H1 (cell line): ENCODE results near the gene AIFM2. TPM values are rescaled to one million over a fixed set of nuclear protein-coding genes. Genes with fewer than 3 reads are reported as not detected.

ENCODE experiments used
- CTCF ChIA-PET: fragments of 300-600 bp; sonication (Branson Sonifier 250); formaldehyde crosslinking; loops from one replicate; lab custom pipeline; 2021; ENCODE audit not compliant: partially characterized antibody; lab: Charles Lee
- POLR2A ChIA-PET: fragments of 300-600 bp; sonication (Branson Sonifier 250); formaldehyde crosslinking; loops from one replicate; lab custom pipeline; 2021; ENCODE audit warnings: inconsistent platforms; ENCODE audit not compliant: partially characterized antibody; lab: Charles Lee
- DNase-seq, 2 experiments: peaks; one replicate each; pipeline versions ENCODE4 v3.0.0 to v3.0.0-alpha.2; 2010 to 2022; ENCODE audit warnings: low spot score in 2 of 2, low read depth in 1 of 2, mixed read lengths in 1 of 2
- FAIRE-seq: peaks from 2 replicates; lab custom pipeline; 2011; peaks lifted over from hg19 to GRCh38; lab: Jason Lieb, UNC
- H2AFZ ChIP-seq: 2 replicates; pipeline ENCODE4 v1.8.1; 2012; ENCODE audit warnings: low read length, inconsistent platforms
- H2AK5ac ChIP-seq: 2 replicates; pipeline ENCODE4 v1.6.1; 2013; ENCODE audit warnings: low read depth, low read length
- H2BK120ac ChIP-seq: replicated peaks from 2 replicates; pipeline ENCODE3; 2013; ENCODE audit warnings: low read depth, low read length, inconsistent platforms
- H2BK12ac ChIP-seq: 2 replicates; pipeline ENCODE4 v1.6.1; 2013; ENCODE audit warnings: low read depth, low read length
- H2BK15ac ChIP-seq: 2 replicates; pipeline ENCODE4 v1.6.1; 2013; ENCODE audit warnings: low read length
- H2BK20ac ChIP-seq: 2 replicates; pipeline ENCODE4 v1.6.1; 2013; ENCODE audit warnings: low read length
- H2BK5ac ChIP-seq: 2 replicates; pipeline ENCODE4 v1.6.1; 2013; ENCODE audit warnings: low read depth, low read length
- H3K14ac ChIP-seq: 2 replicates; pipeline ENCODE4 v1.6.1; 2013; ENCODE audit warnings: inconsistent platforms; ENCODE audit not compliant: insufficient read length
- H3K18ac ChIP-seq: 2 replicates; pipeline ENCODE4 v1.6.1; 2013; ENCODE audit warnings: low read length; ENCODE audit errors: extremely low read depth
- H3K23ac ChIP-seq: 2 replicates; pipeline ENCODE4 v1.6.1; 2013; ENCODE audit warnings: inconsistent platforms; ENCODE audit not compliant: insufficient read length
- H3K23me2 ChIP-seq: 2 replicates; pipeline ENCODE4 v1.6.1; 2013; ENCODE audit warnings: low read depth, low read length
- H3K27ac ChIP-seq: 2 replicates; pipeline ENCODE4 v1.6.1; 2011; ENCODE audit warnings: low read depth, low read length, inconsistent platforms
- H3K27me3 ChIP-seq, 4 experiments: replicated peaks in 1 of 4; 1 replicate in 1 of 4; 2 replicates in 3 of 4; pipeline versions ENCODE4 v1.6.1 to v1.8.1; 2011 to 2013; ENCODE audit warnings: low read length in 3 of 4, mild to moderate bottlenecking in 3 of 4, inconsistent platforms in 2 of 4, mixed read lengths in 2 of 4, moderate library complexity in 1 of 4; ENCODE audit not compliant: control insufficient read depth in 3 of 4, insufficient read depth in 3 of 4; ENCODE audit errors: extremely low read depth in 1 of 4
- H3K36me3 ChIP-seq, 4 experiments: 2 replicates each; pipeline versions ENCODE4 v1.6.1 to v1.8.1; 2011 to 2013; ENCODE audit warnings: mild to moderate bottlenecking in 4 of 4, low read length in 3 of 4, moderate library complexity in 2 of 4, control low read depth in 1 of 4, inconsistent platforms in 1 of 4; ENCODE audit not compliant: insufficient read depth in 4 of 4, control insufficient read depth in 2 of 4
- H3K4ac ChIP-seq: replicated peaks from 2 replicates; pipeline ENCODE3; 2013; ENCODE audit warnings: low read length, low read depth, mixed read lengths, inconsistent platforms; ENCODE audit not compliant: insufficient read length
- H3K4me1 ChIP-seq, 4 experiments: replicated peaks in 1 of 4; 1 replicate in 1 of 4; 2 replicates in 3 of 4; pipeline versions ENCODE4 v1.6.1 to v1.8.1; 2011 to 2013; ENCODE audit warnings: low read length in 3 of 4, inconsistent platforms in 2 of 4, mixed read lengths in 1 of 4; ENCODE audit not compliant: insufficient read depth in 4 of 4, control insufficient read depth in 3 of 4
- H3K4me2 ChIP-seq, 2 experiments: 2 replicates each; pipeline versions ENCODE4 v1.6.1 to v1.8.1; 2011 to 2013; ENCODE audit warnings: low read depth in 2 of 2, low read length in 2 of 2, control low read depth in 1 of 2, inconsistent platforms in 1 of 2, mild to moderate bottlenecking in 1 of 2; ENCODE audit not compliant: insufficient read depth in 1 of 2
- H3K4me3 ChIP-seq, 4 experiments: fragments of 200-600, 300-600 bp in 1 of 4; sonication (generic), shearing (Covaris generic), sonication (Bioruptor Twin) in 1 of 4; 2 replicates each; pipeline versions ENCODE4 v1.5.1 to v1.8.1; 2011 to 2016; ENCODE audit warnings: low read length in 4 of 4, low read depth in 3 of 4, control low read depth in 2 of 4, inconsistent platforms in 2 of 4, mild to moderate bottlenecking in 2 of 4, mixed read lengths in 1 of 4, moderate library complexity in 1 of 4; ENCODE audit not compliant: insufficient read depth in 2 of 4; ENCODE audit errors: extremely low read depth in 1 of 4
- H3K56ac ChIP-seq: replicated peaks from 2 replicates; pipeline ENCODE3; 2013; ENCODE audit warnings: low read depth, mild to moderate bottlenecking, mixed read lengths, low read length, inconsistent platforms; ENCODE audit not compliant: insufficient read length
- H3K79me1 ChIP-seq: 2 replicates; pipeline ENCODE4 v1.6.1; 2013; ENCODE audit warnings: low read depth, low read length, control low read depth
- H3K79me2 ChIP-seq, 2 experiments: 2 replicates each; pipeline versions ENCODE4 v1.6.1 to v1.8.1; 2012 to 2013; ENCODE audit warnings: low read length in 2 of 2, mild to moderate bottlenecking in 2 of 2, inconsistent platforms in 1 of 2; ENCODE audit not compliant: insufficient read depth in 2 of 2, control insufficient read depth in 1 of 2
- H3K9ac ChIP-seq, 4 experiments: replicated peaks in 1 of 4; 1 replicate in 1 of 4; 2 replicates in 3 of 4; pipeline versions ENCODE4 v1.6.1 to v1.8.1; 2011 to 2013; ENCODE audit warnings: low read depth in 3 of 4, low read length in 3 of 4, control low read depth in 2 of 4, mild to moderate bottlenecking in 2 of 4, moderate library complexity in 2 of 4, inconsistent platforms in 1 of 4; ENCODE audit errors: extremely low read depth in 1 of 4
- H3K9me3 ChIP-seq, 2 experiments: 2 replicates each; pipeline versions ENCODE4 v1.6.1 to v1.8.1; 2012 to 2013; ENCODE audit warnings: mild to moderate bottlenecking in 2 of 2, moderate library complexity in 2 of 2, control low read depth in 1 of 2, inconsistent platforms in 1 of 2, low read depth in 1 of 2, low read length in 1 of 2, mixed read lengths in 1 of 2; ENCODE audit not compliant: insufficient read depth in 2 of 2
- H4K20me1 ChIP-seq, 2 experiments: replicated peaks in 1 of 2; 2 replicates each; pipeline versions ENCODE3 to v1.8.1; 2011 to 2013; ENCODE audit warnings: inconsistent platforms in 2 of 2, low read length in 2 of 2, mild to moderate bottlenecking in 1 of 2; ENCODE audit not compliant: insufficient read depth in 2 of 2, control insufficient read depth in 1 of 2
- H4K5ac ChIP-seq: 2 replicates; pipeline ENCODE4 v1.6.1; 2013; ENCODE audit warnings: low read length, low read depth, mixed read lengths, inconsistent platforms; ENCODE audit not compliant: insufficient read length
- H4K8ac ChIP-seq: 2 replicates; pipeline ENCODE4 v1.8.0; 2013; ENCODE audit warnings: mild to moderate bottlenecking, moderate library complexity, low read length, inconsistent platforms; ENCODE audit not compliant: insufficient read depth; ENCODE audit errors: extremely low read depth
- H4K91ac ChIP-seq: replicated peaks from 2 replicates; pipeline ENCODE3; 2013; ENCODE audit warnings: low read length, mixed read lengths, inconsistent platforms; ENCODE audit not compliant: insufficient read length
- BACH1 ChIP-seq: IDR thresholded peaks from 2 replicates; pipeline ENCODE4 v1.6.1; 2012; ENCODE audit warnings: low read length, improper control_type of control experiment
- POLR2A ChIP-seq, 2 experiments: IDR thresholded peaks; 1 replicate in 1 of 2; 2 replicates in 1 of 2; pipeline ENCODE4 v1.6.1; 2011; ENCODE audit warnings: low read depth in 2 of 2, low read length in 2 of 2, mild to moderate bottlenecking in 2 of 2; ENCODE audit errors: control extremely low read depth in 1 of 2
- POU5F1 ChIP-seq: IDR thresholded peaks from 2 replicates; pipeline ENCODE4 v1.6.1; 2011; ENCODE audit warnings: low read depth, mild to moderate bottlenecking, low read length, moderate library complexity
- SP1 ChIP-seq: IDR thresholded peaks from 2 replicates; pipeline ENCODE4 v1.6.1; 2011; ENCODE audit warnings: low read depth, low read length
- SP4 ChIP-seq: IDR thresholded peaks from 2 replicates; pipeline ENCODE4 v1.6.1; 2012; ENCODE audit warnings: low read length, inconsistent platforms
- TCF12 ChIP-seq: IDR thresholded peaks from 2 replicates; pipeline ENCODE4 v1.6.1; 2011; ENCODE audit warnings: low read depth, mild to moderate bottlenecking, low read length
- USF2 ChIP-seq: IDR thresholded peaks from 2 replicates; pipeline ENCODE4 v1.6.1; 2011; ENCODE audit warnings: low read length, improper control_type of control experiment
- WGBS, 2 experiments: shearing (Covaris generic) in 1 of 2; methylation state at CpG; one replicate each; pipeline versions ENCODE4 v1.1.6 to v1.1.7; 2013 to 2015; ENCODE audit warnings: low lambda C conversion rate in 2 of 2, mixed read lengths in 2 of 2, inconsistent platforms in 1 of 2, low coverage in 1 of 2, missing lambda C conversion rate in 1 of 2; ENCODE audit not compliant: insufficient replicate concordance in 2 of 2, insufficient coverage in 1 of 2, insufficient read length in 1 of 2; ENCODE audit errors: extremely low coverage in 1 of 2, missing lambda C conversion rate in 1 of 2; 5-methylcytosine and 5-hydroxymethylcytosine counted together
- polyA plus RNA-seq, 7 experiments: library from polyadenylated mRNA; depleted of rRNA in 3 of 7; stranded (reverse) in 5 of 7; unstranded in 2 of 7; fragments of >200 nt in 5 of 7; fragments of 200-250 nt in 2 of 7; gene quantifications; 1 replicate in 5 of 7; 2 replicates in 1 of 7; 4 replicates in 1 of 7; pipeline versions ENCODE4 v1.2.1 to v1.2.3, GENCODE V29; 2011 to 2013; ENCODE audit warnings: missing spikeins in 2 of 7, mixed read lengths in 2 of 7
- total RNA-seq: library from RNA; stranded (reverse); fragmentation: NEBNext Ultra II Directional; extraction: Animal tissue kit (Norgen Biotek cat#: 25700); gene quantifications from 2 replicates; pipeline ENCODE4 v1.2.1, GENCODE V29; 2021

The AIFM2 gene
- total and polyA plus RNA-seq, 2 of the 8 experiments (the other 6 are each of a cell fraction or from before 2014, with no cell fraction given): 4.0 TPM

- Histone ChIP-seq H3K27ac (no peak overlapping the region), H2AK5ac (no peak overlapping the region), H3K23ac (no peak overlapping the region), H3K4me2 (no peak overlapping the region), H2BK15ac (no peak overlapping the region), H2BK120ac (no peak overlapping the region), H3K9ac (no peak overlapping the region), H3K14ac (no peak overlapping the region), H4K20me1 (no peaks in the 10 kb centered on the region), H2BK12ac (no peak overlapping the region), H4K5ac (no peak overlapping the region), H3K4ac (no peak overlapping the region), H4K91ac (no peak overlapping the region), H3K27me3 (no peaks in the 10 kb centered on the region), H3K18ac (no peak overlapping the region), H3K23me2 (no peaks in the 10 kb centered on the region), H2BK5ac (no peak overlapping the region), H3K4me1 (no peaks in the 10 kb centered on the region; a peak in 1 of 7 replicates), H2AFZ (no peak overlapping the region), H3K4me3 (no peak overlapping the region), H2BK20ac (no peak overlapping the region), H3K9me3 (no peaks in the 10 kb centered on the region), H3K56ac (no peak overlapping the region), H3K79me1 (no peaks in the 10 kb centered on the region), H4K8ac (no peak overlapping the region; the same call in 1 of the 2 replicates), H3K79me2 (no peaks in the 10 kb centered on the region), H3K36me3 (no peaks in the 10 kb centered on the region; a peak in 1 of 8 replicates)
- ChIA-PET CTCF (interaction anchor here (0.6 to 11.0 kb wide), 4 partner anchors 9 to 24 kb away, joined by 3 to 155 read pairs (median 10); partner anchors contain the start of gene TYSND1), POLR2A (interaction anchor here (2.5 kb wide), 1 partner anchor 25 kb away, joined by 9 read pairs; the partner anchor contains the start of gene TYSND1)
- DNase-seq (no peak), FAIRE-seq (no peak)
- TF ChIP-seq SP4 (no peak), BACH1 (no peak), USF2 (no peak), SP1 (no peak), TCF12 (no peak), POU5F1 (no peak), POLR2A (IDR thresholded peaks at IDR 0.05; ENCODE audit: control extremely low read depth in 1 of 2, low read depth in 2 of 2, low read length in 2 of 2) (no peak)
- 94% methylated on average over 9 of the region's 11 CpGs; no CpG with 5 or more reads in 1 of the 2 experiments for WGBS, 2 experiments
Observed at GRCh38 chr10:70121281-70121949, 11.2 kb downstream of the AIFM2 start.
